Panc1 (cell line): ENCODE results near the gene SLC7A6.

Experiments
- POLR2AphosphoS5 ChIP-seq: IDR thresholded peaks from 2 replicates; pipeline ENCODE4 v1.6.1; 2012; ENCODE audit warnings: mild to moderate bottlenecking, low read depth, low read length, moderate library complexity
- REST ChIP-seq, 2 experiments: IDR thresholded peaks; 2 replicates each; pipeline ENCODE4 v1.6.1; 2011 to 2012; ENCODE audit warnings: low read depth in 2 of 2, control low read depth in 1 of 2, low read length in 1 of 2, mild to moderate bottlenecking in 1 of 2, moderate library complexity in 1 of 2; ENCODE audit not compliant: insufficient read depth in 1 of 2
- SIN3A ChIP-seq: IDR thresholded peaks from 2 replicates; pipeline ENCODE4 v1.6.1; 2012; ENCODE audit warnings: low read depth, mild to moderate bottlenecking, low read length, moderate library complexity, borderline replicate concordance; ENCODE audit not compliant: insufficient read depth
- TF ChIP-seq, protein P1 (sequence below): fragments of 450-650 bp; IDR thresholded peaks from 2 replicates; pipeline ENCODE4 v1.5.1; 2017; ENCODE audit warnings: mild to moderate bottlenecking

- TF ChIP-seq, protein P1, sequence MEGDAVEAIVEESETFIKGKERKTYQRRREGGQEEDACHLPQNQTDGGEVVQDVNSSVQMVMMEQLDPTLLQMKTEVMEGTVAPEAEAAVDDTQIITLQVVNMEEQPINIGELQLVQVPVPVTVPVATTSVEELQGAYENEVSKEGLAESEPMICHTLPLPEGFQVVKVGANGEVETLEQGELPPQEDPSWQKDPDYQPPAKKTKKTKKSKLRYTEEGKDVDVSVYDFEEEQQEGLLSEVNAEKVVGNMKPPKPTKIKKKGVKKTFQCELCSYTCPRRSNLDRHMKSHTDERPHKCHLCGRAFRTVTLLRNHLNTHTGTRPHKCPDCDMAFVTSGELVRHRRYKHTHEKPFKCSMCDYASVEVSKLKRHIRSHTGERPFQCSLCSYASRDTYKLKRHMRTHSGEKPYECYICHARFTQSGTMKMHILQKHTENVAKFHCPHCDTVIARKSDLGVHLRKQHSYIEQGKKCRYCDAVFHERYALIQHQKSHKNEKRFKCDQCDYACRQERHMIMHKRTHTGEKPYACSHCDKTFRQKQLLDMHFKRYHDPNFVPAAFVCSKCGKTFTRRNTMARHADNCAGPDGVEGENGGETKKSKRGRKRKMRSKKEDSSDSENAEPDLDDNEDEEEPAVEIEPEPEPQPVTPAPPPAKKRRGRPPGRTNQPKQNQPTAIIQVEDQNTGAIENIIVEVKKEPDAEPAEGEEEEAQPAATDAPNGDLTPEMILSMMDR: peak; percentile 67
- TF ChIP-seq REST (IDR thresholded peaks at IDR 0.05; ENCODE audit: insufficient read depth in 1 of 2, low read depth in 2 of 2, low read length in 1 of 2): no peak
- no peak for TF ChIP-seq POLR2AphosphoS5
- peak; percentile 36; the same call in 1 of the 2 replicates for TF ChIP-seq SIN3A
Measured at GRCh38 chr16:68235108-68235886, 29.0 kb upstream of the SLC7A6 start.
